OCI-LY3 (cell line): ENCODE measurements around the gene SHROOM3.

Experiments used
- H2AFZ ChIP-seq: fragments of 200-600, 300-600 bp; shearing (Covaris generic); 2 replicates; pipeline ENCODE4 v1.6.0; 2014; ENCODE audit warnings: antibody characterized with exemption, low read depth, low read length
- H3K27ac ChIP-seq: fragments of 200-600, 300-600 bp; sonication (generic); 2 replicates; pipeline ENCODE4 v1.5.1; 2014; ENCODE audit warnings: mild to moderate bottlenecking, low read length, moderate library complexity, mixed read lengths
- H3K27me3 ChIP-seq: fragments of 200-600, 300-600 bp; sonication (generic); 2 replicates; pipeline ENCODE4 v1.6.1; 2014; ENCODE audit warnings: low read depth, low read length, mixed read lengths
- H3K36me3 ChIP-seq: fragments of 200-600, 300-600 bp; sonication (generic); replicated peaks from 2 replicates; pipeline ENCODE3; 2014; ENCODE audit warnings: low read depth, low read length, mixed read lengths
- H3K4me1 ChIP-seq: fragments of 300-600, 200-600 bp; sonication (generic); 2 replicates; pipeline ENCODE4 v1.6.1; 2014; ENCODE audit warnings: low read length, mixed read lengths
- H3K4me2 ChIP-seq: fragments of 200-600, 300-600 bp; sonication (generic); 2 replicates; pipeline ENCODE4 v1.6.1; 2014; ENCODE audit warnings: low read length, mixed read lengths
- H3K4me3 ChIP-seq: fragments of 300-600, 200-600 bp; sonication (generic); 2 replicates; pipeline ENCODE4 v1.5.1; 2014; ENCODE audit warnings: antibody characterized with exemption, mild to moderate bottlenecking, low read length, moderate library complexity
- H3K79me2 ChIP-seq: fragments of 300-600, 200-600 bp; shearing (Covaris generic); 2 replicates; pipeline ENCODE4 v1.6.1; 2014; ENCODE audit warnings: mild to moderate bottlenecking, low read length, mixed read lengths
- H3K9ac ChIP-seq: fragments of 300-600, 200-600 bp; shearing (Covaris generic); 2 replicates; pipeline ENCODE4 v1.6.0; 2014; ENCODE audit warnings: mild to moderate bottlenecking, low read length, moderate library complexity
- H3K9me3 ChIP-seq: fragments of 200-600, 300-600 bp; shearing (Covaris generic); 2 replicates; pipeline ENCODE4 v1.6.1; 2014; ENCODE audit warnings: low read length, mixed read lengths; ENCODE audit not compliant: insufficient read depth
- H4K20me1 ChIP-seq: fragments of 200-600, 300-600 bp; sonication (generic); 2 replicates; pipeline ENCODE4 v1.6.1; 2016; ENCODE audit warnings: low read length, mixed read lengths; ENCODE audit not compliant: insufficient read depth
- CTCF ChIP-seq: fragments of 200-600, 300-600 bp; sonication (generic); IDR thresholded peaks from 2 replicates; pipeline ENCODE4 v1.5.1; 2014; ENCODE audit warnings: antibody characterized with exemption, low read length, low read depth
- EZH2phosphoT487 ChIP-seq: fragments of 200-600 bp; shearing (Covaris generic); IDR thresholded peaks from 2 replicates; pipeline ENCODE4 v1.6.1; 2018; ENCODE audit warnings: antibody characterized with exemption, mixed run types, low read depth

SHROOM3 gene

GRCh38 chr4:76589402-76589801, 154.4 kb downstream of the SHROOM3 start:
- no peak for TF ChIP-seq CTCF
- TF ChIP-seq EZH2phosphoT487 = no peak
- no peak overlapping the region for H3K4me2 ChIP-seq
- no peaks in the 10 kb centered on the region for H3K9me3 ChIP-seq
- no peak overlapping the region for H3K9ac ChIP-seq
- H3K27me3 ChIP-seq = peaks cover 34% of the 10 kb centered on the region
- no peak overlapping the region for H2AFZ ChIP-seq
- H3K4me3 ChIP-seq = no peak overlapping the region
- no peak overlapping the region for H3K27ac ChIP-seq
- no peaks in the 10 kb centered on the region for H3K36me3 ChIP-seq
- no peaks in the 10 kb centered on the region for H3K4me1 ChIP-seq
- no peaks in the 10 kb centered on the region for H4K20me1 ChIP-seq
- H3K79me2 ChIP-seq = no peaks in the 10 kb centered on the region

GRCh38 chr4:76589872-76590797, 155.1 kb downstream of the SHROOM3 start:
- Histone ChIP-seq H3K27ac (no peak overlapping the region), H3K9me3 (no peaks in the 10 kb centered on the region), H3K9ac (no peak overlapping the region), H3K4me3 (no peak overlapping the region), H3K36me3 (no peaks in the 10 kb centered on the region), H4K20me1 (no peaks in the 10 kb centered on the region), H3K4me1 (no peaks in the 10 kb centered on the region), H2AFZ (no peak overlapping the region), H3K4me2 (no peak overlapping the region), H3K27me3 (peaks cover 34% of the 10 kb centered on the region), H3K79me2 (no peaks in the 10 kb centered on the region)
- TF ChIP-seq CTCF = no peak
- no peak for TF ChIP-seq EZH2phosphoT487

DNA sequence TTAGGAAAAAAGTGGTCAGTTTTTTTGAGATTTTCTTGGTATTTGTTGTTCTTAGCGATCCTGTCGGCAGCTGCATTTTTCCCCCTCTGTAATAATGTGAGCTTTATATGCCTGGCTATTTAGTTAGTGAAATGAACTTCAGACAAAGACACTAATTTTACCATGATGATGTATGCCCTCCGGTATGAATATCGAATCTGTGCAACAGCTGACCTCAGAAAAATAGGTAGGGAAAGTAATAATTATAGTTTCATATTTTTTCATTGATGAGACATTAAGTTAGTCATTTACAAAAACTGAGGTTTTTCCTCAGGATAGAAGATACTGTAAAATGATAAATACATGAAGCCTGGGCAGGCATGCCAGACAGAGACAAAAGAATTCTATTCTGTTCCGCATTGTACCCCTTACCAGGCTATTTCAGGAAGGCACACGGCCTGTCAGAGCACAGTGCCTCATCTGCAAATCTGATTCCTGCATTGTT, 155.8 kb downstream of the SHROOM3 start:
- Histone ChIP-seq H3K27me3 (peaks cover 34% of the 10 kb centered on the region), H3K27ac (no peak overlapping the region), H3K36me3 (no peaks in the 10 kb centered on the region), H2AFZ (no peak overlapping the region), H3K9ac (no peak overlapping the region), H3K79me2 (no peaks in the 10 kb centered on the region), H3K4me2 (no peak overlapping the region), H3K4me1 (no peaks in the 10 kb centered on the region), H3K9me3 (no peaks in the 10 kb centered on the region), H4K20me1 (no peaks in the 10 kb centered on the region), H3K4me3 (no peak overlapping the region)
- TF ChIP-seq EZH2phosphoT487 = no peak
- no peak for TF ChIP-seq CTCF

DNA sequence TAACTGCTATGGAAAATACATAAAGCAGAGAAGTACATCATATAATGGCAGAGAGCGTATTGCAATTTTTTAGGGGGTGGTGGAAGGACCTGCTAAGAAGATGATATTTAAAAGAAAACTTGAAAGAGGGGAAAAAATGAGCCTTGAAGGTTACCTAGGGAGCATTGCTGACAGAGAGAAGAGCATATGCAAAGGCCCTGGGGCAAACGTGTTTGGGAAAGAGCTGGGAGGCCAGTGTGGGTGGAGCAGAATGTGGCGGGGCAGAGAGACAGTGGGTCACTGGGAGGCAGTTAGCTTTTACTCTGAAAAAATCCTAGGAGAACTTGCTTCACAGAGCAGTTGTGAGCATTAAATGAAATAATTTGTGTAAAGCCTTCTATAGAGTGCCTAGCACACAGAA, 157.0 kb downstream of the SHROOM3 start:
- H3K4me1 ChIP-seq = no peaks in the 10 kb centered on the region
- H2AFZ ChIP-seq = no peak overlapping the region
- H3K79me2 ChIP-seq = no peaks in the 10 kb centered on the region

More for the DNA sequence above, 157.0 kb downstream of the SHROOM3 start:
- Histone ChIP-seq H3K27me3 (peaks cover 29% of the 10 kb centered on the region), H3K9me3 (no peaks in the 10 kb centered on the region), H3K27ac (no peak overlapping the region), H3K9ac (no peak overlapping the region), H3K4me3 (no peak overlapping the region), H3K36me3 (no peaks in the 10 kb centered on the region), H4K20me1 (no peaks in the 10 kb centered on the region), H3K4me2 (no peak overlapping the region)
- no peak for TF ChIP-seq EZH2phosphoT487
- no peak for TF ChIP-seq CTCF
